Transverse colon (tissue), 3 donors: ENCODE results near the gene CCDC88C.

Experiments
- CTCF ChIP-seq, 5 experiments: fragments of 200-600 bp in 3 of 5; fragments of 450-650 bp in 2 of 5; sonication (generic) in 3 of 5; IDR thresholded peaks; 1 replicate in 2 of 5; 2 replicates in 3 of 5; pipeline ENCODE4 v1.5.1; 2016 to 2017; ENCODE audit warnings: antibody characterized with exemption in 5 of 5, inconsistent platforms in 3 of 5, mild to moderate bottlenecking in 2 of 5, moderate library complexity in 1 of 5
- EP300 ChIP-seq: sonication (generic); formaldehyde crosslinking; IDR thresholded peaks from one replicate; pipeline ENCODE4 v1.6.1; 2017; ENCODE audit warnings: antibody characterized with exemption, low read depth

GRCh38 chr14:91410771-91411536, 6.7 kb downstream of the CCDC88C start:
- TF ChIP-seq EP300 (no peak), CTCF (IDR thresholded peaks at IDR 0.05) (no peak)
